ENCODE results near the gene STT3A.

DNA sequence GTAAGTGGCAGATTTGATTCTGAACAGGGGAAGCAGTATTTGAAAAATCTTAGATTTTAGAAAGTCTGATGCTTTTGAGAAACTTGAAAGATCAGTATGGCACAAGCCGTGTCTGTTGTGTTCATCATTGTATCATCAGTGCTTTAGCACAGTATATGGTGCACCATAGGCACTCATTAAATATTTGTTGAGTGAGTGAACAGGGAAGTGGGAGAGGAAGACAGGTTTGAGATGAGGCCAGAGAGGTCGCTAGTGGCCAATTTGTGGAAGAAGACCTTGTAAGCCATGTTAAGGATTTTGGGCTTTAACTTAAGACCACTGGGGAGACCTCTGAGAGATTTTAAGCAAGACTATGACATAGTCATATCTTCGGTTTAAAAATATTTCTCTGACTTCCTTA is 45.2 kb downstream of the STT3A start:
- TF ChIP-seq EZH2 (IDR thresholded peaks at IDR 0.05) (no peak), POLR2AphosphoS5 (IDR thresholded peaks at IDR 0.05; ENCODE audit: borderline replicate concordance, low read depth, low read length) (no peak), FOXP2 (optimal IDR thresholded peaks at IDR 0.05; ENCODE audit: control extremely low read depth, extremely low read length, insufficient read depth) (no peak)

All from SK-N-MC (cell line).